ENCODE data around the gene ZNF215. TPM values are rescaled to one million over a fixed set of nuclear protein-coding genes. Genes with fewer than 3 reads are reported as not detected.
"Not testable (repeated sequence)": the region's sequence is repeated elsewhere in the genome, so short reads cannot be mapped to it uniquely, and the experiment has no call there.

ZNF215 gene
- 1 to 10 TPM in 1 of 2 donors, under 1 TPM in 1; 0.63 to 1.5 TPM for total RNA-seq

DNA sequence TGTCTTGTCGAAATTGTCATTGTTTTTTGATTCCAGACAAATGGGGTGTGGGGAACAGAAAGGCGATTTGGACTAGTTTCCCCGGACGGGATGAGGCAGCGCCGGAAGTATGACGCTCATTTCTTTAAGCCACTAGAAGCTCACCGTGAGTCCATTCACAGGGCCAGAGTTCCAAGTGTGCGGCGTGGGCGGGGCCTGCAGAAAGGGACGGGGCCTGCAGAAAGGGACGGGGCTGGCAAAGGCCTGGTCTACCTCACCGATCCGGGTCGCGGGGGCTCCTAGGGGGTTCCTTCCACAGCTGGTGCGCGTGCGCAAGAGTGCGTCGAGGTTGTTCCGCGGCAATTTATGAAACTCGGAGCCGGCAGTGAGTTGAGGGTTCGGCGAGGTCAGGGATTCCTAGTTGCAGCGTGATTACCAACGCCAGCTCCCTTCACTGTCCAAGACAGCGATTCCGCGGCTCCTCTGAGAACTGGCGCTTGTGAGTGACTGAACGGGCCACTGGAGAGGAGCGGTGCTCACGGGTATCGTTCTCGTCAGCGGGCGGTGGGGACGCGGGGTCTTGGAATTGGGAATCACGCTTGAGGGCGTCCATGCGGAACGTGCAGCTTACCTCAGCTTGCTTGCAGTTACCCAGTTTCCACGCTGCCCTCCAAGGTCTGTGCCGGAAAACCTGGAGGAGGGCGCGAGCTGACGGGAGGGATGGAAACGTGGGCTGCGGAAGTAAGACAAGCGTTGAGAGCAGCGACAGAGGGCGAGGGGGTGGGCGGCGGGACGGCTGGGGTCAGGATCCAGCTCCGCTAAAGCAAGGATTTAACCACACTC is at the start of gene ZNF215:
Gene ZNF215, plus strand, starts transcription at position 219 of the 822 bp plus-strand sequence. CDS start 5,847 bp downstream, outside the sequence.
- H3K27ac ChIP-seq = peak within 1 kb of the TSS; percentile 56 to 60
- H3K27me3 ChIP-seq = no peaks in the 10 kb centered on the region
- no peaks in the 10 kb centered on the region for H3K36me3 ChIP-seq
- DNase-seq (ENCODE audit: low spot score) = peak; percentile 87
- H3K4me1 ChIP-seq = peaks cover 0 to 12% of the 10 kb centered on the region in 2 donors
- H3K9me3 ChIP-seq = no peaks in the 10 kb centered on the region
- TF ChIP-seq, protein P1, sequence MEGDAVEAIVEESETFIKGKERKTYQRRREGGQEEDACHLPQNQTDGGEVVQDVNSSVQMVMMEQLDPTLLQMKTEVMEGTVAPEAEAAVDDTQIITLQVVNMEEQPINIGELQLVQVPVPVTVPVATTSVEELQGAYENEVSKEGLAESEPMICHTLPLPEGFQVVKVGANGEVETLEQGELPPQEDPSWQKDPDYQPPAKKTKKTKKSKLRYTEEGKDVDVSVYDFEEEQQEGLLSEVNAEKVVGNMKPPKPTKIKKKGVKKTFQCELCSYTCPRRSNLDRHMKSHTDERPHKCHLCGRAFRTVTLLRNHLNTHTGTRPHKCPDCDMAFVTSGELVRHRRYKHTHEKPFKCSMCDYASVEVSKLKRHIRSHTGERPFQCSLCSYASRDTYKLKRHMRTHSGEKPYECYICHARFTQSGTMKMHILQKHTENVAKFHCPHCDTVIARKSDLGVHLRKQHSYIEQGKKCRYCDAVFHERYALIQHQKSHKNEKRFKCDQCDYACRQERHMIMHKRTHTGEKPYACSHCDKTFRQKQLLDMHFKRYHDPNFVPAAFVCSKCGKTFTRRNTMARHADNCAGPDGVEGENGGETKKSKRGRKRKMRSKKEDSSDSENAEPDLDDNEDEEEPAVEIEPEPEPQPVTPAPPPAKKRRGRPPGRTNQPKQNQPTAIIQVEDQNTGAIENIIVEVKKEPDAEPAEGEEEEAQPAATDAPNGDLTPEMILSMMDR (IDR thresholded peaks at IDR 0.05) = no peak
- peak within 1 kb of the TSS; percentile 43 to 64 for H3K4me3 ChIP-seq

DNA sequence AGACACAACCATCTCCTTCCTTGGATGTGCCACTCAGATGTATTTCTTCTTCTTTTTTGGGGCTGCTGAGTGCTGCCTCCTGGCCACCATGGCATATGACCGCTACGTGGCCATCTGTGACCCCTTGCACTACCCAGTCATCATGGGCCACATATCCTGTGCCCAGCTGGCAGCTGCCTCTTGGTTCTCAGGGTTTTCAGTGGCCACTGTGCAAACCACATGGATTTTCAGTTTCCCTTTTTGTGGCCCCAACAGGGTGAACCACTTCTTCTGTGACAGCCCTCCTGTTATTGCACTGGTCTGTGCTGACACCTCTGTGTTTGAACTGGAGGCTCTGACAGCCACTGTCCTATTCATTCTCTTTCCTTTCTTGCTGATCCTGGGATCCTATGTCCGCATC is 49.3 kb upstream of the ZNF215 start:
- no peak for DNase-seq (ENCODE audit: low spot score)
- Histone ChIP-seq H3K9me3 (no peaks in the 10 kb centered on the region), H3K36me3 (no peaks in the 10 kb centered on the region), H3K4me3 (no peak overlapping the region), H3K27ac (no peak overlapping the region), H3K27me3 (no peaks in the 10 kb centered on the region), H3K4me1 (no peaks in the 10 kb centered on the region)
- TF ChIP-seq, protein P1 (IDR thresholded peaks at IDR 0.05) = no peak

DNA sequence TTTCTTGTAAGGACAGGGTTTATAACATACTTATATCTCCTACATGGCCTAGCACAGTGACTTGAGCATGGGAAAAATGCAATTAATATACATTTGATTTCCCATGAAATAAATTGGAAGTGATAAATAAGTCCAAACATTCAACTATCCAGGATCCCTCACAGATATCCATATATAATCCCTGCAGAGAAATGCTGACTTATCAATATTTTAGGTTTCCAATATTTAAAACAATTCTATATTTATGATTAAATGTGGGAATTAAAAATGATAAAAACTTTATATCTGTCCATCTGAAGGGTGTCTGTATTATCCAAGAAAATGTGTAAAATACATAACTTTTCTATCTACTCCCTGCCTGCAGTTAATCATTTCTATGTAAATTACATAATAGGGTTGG is 43.5 kb upstream of the ZNF215 start:
- Histone ChIP-seq H3K4me3 (no peak overlapping the region), H3K27ac (no peak overlapping the region), H3K36me3 (no peaks in the 10 kb centered on the region), H3K27me3 (no peaks in the 10 kb centered on the region), H3K9me3 (peaks cover 0 to 2% of the 10 kb centered on the region in 2 donors), H3K4me1 (no peaks in the 10 kb centered on the region)
- TF ChIP-seq, protein P1 (IDR thresholded peaks at IDR 0.05) = no peak
- DNase-seq (ENCODE audit: low spot score) = no peak

DNA sequence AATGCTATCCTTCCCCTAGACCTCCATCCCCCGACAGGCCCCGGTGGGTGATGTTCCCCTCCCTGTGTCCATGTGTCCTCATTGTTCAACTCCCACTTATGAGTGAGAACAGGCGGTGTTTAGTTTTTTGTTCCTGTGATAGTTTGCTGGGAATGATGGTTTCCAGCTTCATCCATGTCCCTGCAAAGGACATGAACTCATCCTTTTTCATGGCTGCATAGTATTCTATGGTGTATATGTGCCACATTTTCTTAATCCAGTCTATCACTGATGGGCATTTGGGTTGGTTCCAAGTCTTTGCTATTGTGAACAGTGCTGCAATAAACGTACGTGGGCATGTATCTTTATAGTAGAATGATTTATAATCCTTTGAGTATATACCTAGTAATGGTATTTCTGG is 38.5 kb upstream of the ZNF215 start:
- H3K4me1 ChIP-seq; DNase-seq (ENCODE audit: low spot score); H3K36me3 ChIP-seq; H3K4me3 ChIP-seq; H3K27me3 ChIP-seq; H3K27ac ChIP-seq: not testable (repeated sequence)
- H3K9me3 ChIP-seq = peaks cover 0 to 12% of the 10 kb centered on the region in 2 donors

DNA sequence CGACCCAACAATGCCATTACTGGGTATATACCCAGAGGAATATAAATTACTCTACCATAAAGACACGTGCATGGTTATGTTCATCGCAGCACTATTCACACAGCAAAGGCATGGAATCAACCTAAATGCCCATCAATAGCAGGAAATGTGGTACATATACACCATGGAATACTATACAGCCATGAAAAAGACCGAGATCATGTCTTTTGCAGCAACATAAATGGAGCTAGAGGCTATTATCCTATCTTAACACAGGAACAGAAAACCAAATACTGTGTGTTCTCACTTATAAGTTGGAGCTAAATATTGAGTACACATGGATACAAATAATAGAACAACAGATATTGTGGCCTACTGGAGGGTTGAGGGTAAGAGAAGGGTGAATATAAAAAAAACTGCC is 37.4 kb upstream of the ZNF215 start:
- TF ChIP-seq, protein P1 (IDR thresholded peaks at IDR 0.05) = no peak
- no peak overlapping the region for H3K4me3 ChIP-seq
- DNase-seq (ENCODE audit: low spot score) = no peak
- H3K36me3 ChIP-seq = no peaks in the 10 kb centered on the region
- no peak overlapping the region for H3K27ac ChIP-seq
- no peaks in the 10 kb centered on the region for H3K4me1 ChIP-seq
- H3K9me3 ChIP-seq = peaks cover 0 to 12% of the 10 kb centered on the region in 2 donors
- H3K27me3 ChIP-seq = no peaks in the 10 kb centered on the region

DNA sequence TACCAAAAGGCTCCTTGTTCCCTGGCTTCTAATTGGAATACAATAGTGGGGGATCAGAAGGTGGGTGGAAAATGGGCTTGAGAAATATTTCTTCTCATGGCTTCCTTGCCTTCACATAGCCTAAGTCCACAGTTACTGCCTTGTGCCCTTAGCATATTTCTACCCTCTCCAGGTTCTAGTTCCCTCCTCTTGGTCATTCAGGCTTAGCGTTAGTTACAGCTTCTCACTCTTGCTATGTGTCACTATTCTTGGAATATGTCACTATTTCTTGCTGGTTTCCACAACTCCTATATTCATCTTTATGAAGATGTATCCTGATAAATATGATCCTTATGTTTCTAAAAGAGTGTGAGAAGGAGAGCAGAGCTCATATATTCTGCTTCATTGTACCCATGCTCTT is 36.4 kb upstream of the ZNF215 start:
- Histone ChIP-seq H3K36me3 (no peaks in the 10 kb centered on the region), H3K27ac (no peak overlapping the region), H3K4me3 (no peak overlapping the region), H3K9me3 (peaks cover 0 to 12% of the 10 kb centered on the region in 2 donors), H3K4me1 (no peaks in the 10 kb centered on the region), H3K27me3 (no peaks in the 10 kb centered on the region)
- TF ChIP-seq, protein P1 (IDR thresholded peaks at IDR 0.05) = no peak
- no peak for DNase-seq (ENCODE audit: low spot score)
